Mesendoderm (in vitro differentiated cells): ENCODE measurements around the gene NR1D2.
A peak's percentile ranks its signal among the peaks of the same experiment; 100 is the strongest.

Source experiments
- DNase-seq: peaks from one replicate; pipeline ENCODE4 v3.0.0; 2013
- H2AK5ac ChIP-seq: 2 replicates; pipeline ENCODE4 v1.6.1; 2013; ENCODE audit warnings: low read length, inconsistent platforms
- H2BK120ac ChIP-seq: 2 replicates; pipeline ENCODE4 v1.6.1; 2013; ENCODE audit warnings: low read depth, mild to moderate bottlenecking, low read length, moderate library complexity, mixed read lengths
- H2BK15ac ChIP-seq: replicated peaks from 2 replicates; pipeline ENCODE4 v1.6.1; 2013; ENCODE audit warnings: low read depth, mild to moderate bottlenecking, moderate library complexity
- H2BK5ac ChIP-seq: 2 replicates; pipeline ENCODE4 v1.6.1; 2013; ENCODE audit warnings: low read length, inconsistent platforms
- H3K18ac ChIP-seq: 2 replicates; pipeline ENCODE4 v1.6.1; 2013; ENCODE audit warnings: mild to moderate bottlenecking, low read length, mixed read lengths
- H3K23ac ChIP-seq: one replicate; pipeline ENCODE4 v1.6.1; 2013; ENCODE audit warnings: low read length
- H3K27ac ChIP-seq: 2 replicates; pipeline ENCODE4 v1.5.1; 2013; ENCODE audit warnings: low read depth, mild to moderate bottlenecking, inconsistent platforms, low read length, moderate library complexity
- H3K27me3 ChIP-seq: 2 replicates; pipeline ENCODE4 v1.6.1; 2013; ENCODE audit warnings: low read length, control low read depth, mild to moderate bottlenecking, inconsistent platforms; ENCODE audit not compliant: insufficient read depth, poor library complexity
- H3K36me3 ChIP-seq: 2 replicates; pipeline ENCODE4 v1.6.1; 2013; ENCODE audit warnings: low read length, inconsistent platforms; ENCODE audit not compliant: control insufficient read depth, insufficient read depth
- H3K4ac ChIP-seq: one replicate; pipeline ENCODE4 v1.6.1; 2013; ENCODE audit warnings: low read depth, mild to moderate bottlenecking, low read length, moderate library complexity
- H3K4me1 ChIP-seq: 2 replicates; pipeline ENCODE4 v1.6.1; 2013; ENCODE audit warnings: low read depth, low read length, inconsistent platforms; ENCODE audit not compliant: control insufficient read depth
- H3K4me2 ChIP-seq: 2 replicates; pipeline ENCODE4 v1.6.1; 2013; ENCODE audit warnings: low read length
- H3K4me3 ChIP-seq: 2 replicates; pipeline ENCODE4 v1.5.1; 2013; ENCODE audit warnings: mild to moderate bottlenecking, low read length
- H3K56ac ChIP-seq: one replicate; pipeline ENCODE4 v1.6.1; 2013; ENCODE audit warnings: low read length
- H3K79me1 ChIP-seq: 2 replicates; pipeline ENCODE4 v1.6.1; 2013; ENCODE audit warnings: low read length, inconsistent platforms
- H3K79me2 ChIP-seq: 2 replicates; pipeline ENCODE4 v1.6.1; 2013; ENCODE audit warnings: mild to moderate bottlenecking, low read length; ENCODE audit not compliant: control insufficient read depth, insufficient read depth
- H3K9ac ChIP-seq: 2 replicates; pipeline ENCODE4 v1.6.1; 2013; ENCODE audit warnings: low read length, inconsistent platforms
- H4K5ac ChIP-seq: one replicate; pipeline ENCODE4 v1.6.1; 2013; ENCODE audit warnings: low read length
- H4K8ac ChIP-seq: one replicate; pipeline ENCODE4 v1.6.1; 2013; ENCODE audit warnings: low read depth, mild to moderate bottlenecking, control low read depth, low read length, moderate library complexity
- WGBS: extraction: QIAGEN DNeasy Blood & Tissue Kit; methylation state at CpG from one replicate; pipeline ENCODE4 v1.1.7; 2013; ENCODE audit warnings: low lambda C conversion rate, missing lambda C conversion rate; ENCODE audit not compliant: insufficient coverage; ENCODE audit errors: extremely low coverage; 5-methylcytosine and 5-hydroxymethylcytosine counted together

The NR1D2 gene

GRCh38 chr3:23994244-23994569, 49.1 kb downstream of the NR1D2 start:
- no CpG with 5 or more reads among the region's 4 CpGs for WGBS
- DNase-seq = no peak
- H3K4me2 ChIP-seq = no peak overlapping the region

GRCh38 chr3:23995219-23995618, 50.1 kb downstream of the NR1D2 start:
- H3K27me3 ChIP-seq = no peaks in the 10 kb centered on the region
- H3K36me3 ChIP-seq = no peaks in the 10 kb centered on the region
- H3K4me3 ChIP-seq = no peak overlapping the region
- H3K79me1 ChIP-seq = no peaks in the 10 kb centered on the region
- H3K23ac ChIP-seq = no peak overlapping the region
- no peak overlapping the region for H4K8ac ChIP-seq
- WGBS = no CpG with 5 or more reads among the region's 2 CpGs
- DNase-seq = no peak
- no peak overlapping the region for H3K9ac ChIP-seq
- H3K79me2 ChIP-seq = no peaks in the 10 kb centered on the region
- no peak overlapping the region for H2BK15ac ChIP-seq
- no peak overlapping the region for H3K4ac ChIP-seq
- H2AK5ac ChIP-seq = no peak overlapping the region
- no peak overlapping the region for H2BK120ac ChIP-seq
- no peak overlapping the region for H3K18ac ChIP-seq
- H3K27ac ChIP-seq = no peak overlapping the region
- no peak overlapping the region for H3K4me2 ChIP-seq
- H2BK5ac ChIP-seq = no peak overlapping the region
- no peaks in the 10 kb centered on the region for H3K4me1 ChIP-seq
- no peak overlapping the region for H3K56ac ChIP-seq
- H4K5ac ChIP-seq = no peak overlapping the region

More at GRCh38 chr3:23994244-23994569, 49.1 kb downstream of the NR1D2 start:
- no peak overlapping the region for H3K9ac ChIP-seq
- H3K4me3 ChIP-seq = no peak overlapping the region
- no peak overlapping the region for H2AK5ac ChIP-seq
- H3K23ac ChIP-seq = no peak overlapping the region
- H3K27me3 ChIP-seq = no peaks in the 10 kb centered on the region
- H2BK15ac ChIP-seq = no peak overlapping the region
- no peaks in the 10 kb centered on the region for H3K36me3 ChIP-seq
- H3K56ac ChIP-seq = no peak overlapping the region
- H3K27ac ChIP-seq = no peak overlapping the region
- H2BK5ac ChIP-seq = no peak overlapping the region
- H2BK120ac ChIP-seq = no peak overlapping the region
- no peak overlapping the region for H4K8ac ChIP-seq
- H3K4me1 ChIP-seq = no peaks in the 10 kb centered on the region
- no peak overlapping the region for H4K5ac ChIP-seq
- no peaks in the 10 kb centered on the region for H3K79me2 ChIP-seq
- no peak overlapping the region for H3K18ac ChIP-seq
- H3K79me1 ChIP-seq = no peaks in the 10 kb centered on the region
- no peak overlapping the region for H3K4ac ChIP-seq

- Histone ChIP-seq H3K4me3 (no peak overlapping the region), H2BK15ac (no peak overlapping the region), H3K4me1 (no peaks in the 10 kb centered on the region), H4K8ac (no peak overlapping the region), H3K56ac (no peak overlapping the region), H3K4ac (no peak overlapping the region), H3K79me1 (no peaks in the 10 kb centered on the region), H4K5ac (no peak overlapping the region), H3K27me3 (no peaks in the 10 kb centered on the region), H3K23ac (no peak overlapping the region), H3K18ac (no peak overlapping the region), H3K27ac (no peak overlapping the region), H3K36me3 (no peaks in the 10 kb centered on the region), H2BK120ac (no peak overlapping the region), H3K4me2 (no peak overlapping the region), H3K9ac (no peak overlapping the region), H2AK5ac (no peak overlapping the region), H3K79me2 (no peaks in the 10 kb centered on the region), H2BK5ac (no peak overlapping the region)
- WGBS = no CpG with 5 or more reads among the region's 3 CpGs
- DNase-seq = no peak
These were observed 51.0 kb downstream of the NR1D2 start for GRCh38 chr3:23996095-23996524.

GRCh38 chr3:23999012-23999641, 54.0 kb downstream of the NR1D2 start:
- no peak overlapping the region for H3K18ac ChIP-seq
- H2BK15ac ChIP-seq = no peak overlapping the region
- no peak overlapping the region for H3K4me3 ChIP-seq
- H3K79me2 ChIP-seq = no peaks in the 10 kb centered on the region
- H3K9ac ChIP-seq = no peak overlapping the region
- no peak overlapping the region for H3K23ac ChIP-seq
- H3K56ac ChIP-seq = no peak overlapping the region
- no peaks in the 10 kb centered on the region for H3K36me3 ChIP-seq
- peak; percentile 56 for DNase-seq
- H3K27ac ChIP-seq = no peak overlapping the region
- no CpG with 5 or more reads among the region's 5 CpGs for WGBS
- H3K27me3 ChIP-seq = no peaks in the 10 kb centered on the region
- H2BK120ac ChIP-seq = no peak overlapping the region
- H4K5ac ChIP-seq = no peak overlapping the region
- no peak overlapping the region for H3K4ac ChIP-seq
- H2BK5ac ChIP-seq = no peak overlapping the region
- no peak overlapping the region for H4K8ac ChIP-seq
- H3K79me1 ChIP-seq = no peaks in the 10 kb centered on the region
- no peaks in the 10 kb centered on the region for H3K4me1 ChIP-seq
- H2AK5ac ChIP-seq = no peak overlapping the region
- no peak overlapping the region for H3K4me2 ChIP-seq

- Histone ChIP-seq H4K5ac (no peak overlapping the region), H2BK120ac (no peak overlapping the region)
- no peak for DNase-seq
These were observed 57.0 kb downstream of the NR1D2 start for GRCh38 chr3:24002129-24002528.

GRCh38 chr3:24003466-24003865, 58.4 kb downstream of the NR1D2 start:
- Histone ChIP-seq H2BK5ac (no peak overlapping the region), H3K79me2 (no peaks in the 10 kb centered on the region), H3K4me1 (no peaks in the 10 kb centered on the region), H4K5ac (no peak overlapping the region), H3K4me3 (no peak overlapping the region), H3K23ac (no peak overlapping the region), H3K27me3 (no peaks in the 10 kb centered on the region), H3K79me1 (no peaks in the 10 kb centered on the region), H3K56ac (no peak overlapping the region), H3K4ac (no peak overlapping the region), H4K8ac (no peak overlapping the region), H3K18ac (no peak overlapping the region), H2BK120ac (no peak overlapping the region), H2AK5ac (no peak overlapping the region), H2BK15ac (no peak overlapping the region), H3K4me2 (no peak overlapping the region), H3K9ac (no peak overlapping the region), H3K36me3 (no peaks in the 10 kb centered on the region), H3K27ac (no peak overlapping the region)
- WGBS = no CpG with 5 or more reads among the region's 3 CpGs
- no peak for DNase-seq

More at GRCh38 chr3:24002129-24002528, 57.0 kb downstream of the NR1D2 start:
- Histone ChIP-seq H3K4me1 (no peaks in the 10 kb centered on the region), H3K4me3 (no peak overlapping the region), H3K79me1 (no peaks in the 10 kb centered on the region), H3K56ac (no peak overlapping the region), H3K18ac (no peak overlapping the region), H3K9ac (no peak overlapping the region), H2AK5ac (no peak overlapping the region), H3K4me2 (no peak overlapping the region), H3K27me3 (no peaks in the 10 kb centered on the region), H3K79me2 (no peaks in the 10 kb centered on the region), H2BK15ac (no peak overlapping the region), H3K23ac (no peak overlapping the region), H3K27ac (no peak overlapping the region), H4K8ac (no peak overlapping the region), H3K36me3 (no peaks in the 10 kb centered on the region), H3K4ac (no peak overlapping the region), H2BK5ac (no peak overlapping the region)
- WGBS = no CpG with 5 or more reads among the region's 4 CpGs
